GM13976 (cell line): ENCODE results near the gene ARHGEF17.

Experiments
- DNase-seq: peaks from one replicate; pipeline ENCODE4 v3.0.0; 2012; ENCODE audit warnings: low spot score
- CTCF ChIP-seq: IDR thresholded peaks from 2 replicates; pipeline ENCODE4 v1.5.1; 2012; ENCODE audit warnings: borderline replicate concordance, mild to moderate bottlenecking; ENCODE audit not compliant: insufficient read depth; ENCODE audit errors: extremely low read depth, missing control alignments, control extremely low read depth
- in situ Hi-C: fragments of 300-500 bp; cut with MboI; formaldehyde crosslinking; loops from one replicate; pipeline ENCODE4 v1.12.0; 2022; ENCODE audit warnings: low sequenced_read_pairs, mixed read lengths, inconsistent platforms; ENCODE audit not compliant: unreplicated experiment

Gene ARHGEF17

GRCh38 chr11:73383249-73384124 lies 75.4 kb downstream of the ARHGEF17 start:
- DNase-seq: no peak
- TF ChIP-seq CTCF: no peak
- in situ Hi-C loops: no loop called here

GRCh38 chr11:73384125-73384441 lies 76.0 kb downstream of the ARHGEF17 start:
- no peak for DNase-seq
- in situ Hi-C loops: no loop called here
- no peak for TF ChIP-seq CTCF

- no peak for TF ChIP-seq CTCF
- no peak for DNase-seq
- in situ Hi-C loops: no loop called here
Observed at GRCh38 chr11:73384531-73384871, 76.4 kb downstream of the ARHGEF17 start.

- in situ Hi-C loops: no loop called here
- peak; percentile 82 for DNase-seq
- no peak for TF ChIP-seq CTCF
Observed at GRCh38 chr11:73384872-73385689, 77.0 kb downstream of the ARHGEF17 start.

- no peak for TF ChIP-seq CTCF
- DNase-seq: peak; percentile 71
- in situ Hi-C loops: no loop called here
Observed at GRCh38 chr11:73386016-73386415, 77.9 kb downstream of the ARHGEF17 start.

- no peak for DNase-seq
- TF ChIP-seq CTCF: no peak
- in situ Hi-C loops: no loop called here
Observed at GRCh38 chr11:73386546-73386945, 78.5 kb downstream of the ARHGEF17 start.
